ENCODE results near the gene C22orf31. TPM values are rescaled to one million over a fixed set of nuclear protein-coding genes. Genes with fewer than 3 reads are reported as not detected.

C22orf31 gene
- total RNA-seq, 2 donors from 2014 or later: 0.32 TPM; not detected in 1

DNA sequence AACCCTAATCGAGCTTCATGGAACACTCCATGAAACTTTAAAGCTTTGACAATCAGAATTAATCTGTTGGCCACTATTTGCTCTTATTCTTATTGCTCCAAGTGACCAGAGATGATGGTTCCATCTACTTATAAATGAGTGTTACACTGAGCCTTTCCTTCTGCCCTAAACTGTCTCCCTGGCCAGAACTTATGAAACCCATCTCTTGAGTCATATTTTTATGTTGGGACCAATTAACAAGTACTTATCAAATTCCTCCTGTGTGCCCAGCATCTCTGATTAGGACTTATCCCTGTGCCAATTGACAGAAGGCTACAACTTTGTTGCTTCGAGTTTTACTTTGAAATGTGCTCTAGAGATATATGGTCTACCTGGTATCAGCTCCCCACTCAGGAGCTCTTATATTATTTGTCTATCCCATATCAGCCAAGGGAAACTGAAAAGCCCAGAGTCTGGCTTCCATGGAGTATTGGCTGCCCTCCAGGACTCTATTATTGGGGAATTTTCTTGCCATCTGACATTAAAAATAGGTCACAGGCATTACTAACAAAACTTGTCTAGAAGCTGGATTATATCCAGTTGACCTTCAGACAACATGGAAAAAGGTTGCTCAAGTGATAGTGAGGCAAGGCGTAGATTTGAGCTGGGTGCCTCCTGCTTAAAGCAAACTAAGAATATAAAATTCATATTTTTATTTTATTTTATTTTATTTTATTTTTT, 20.0 kb upstream of the C22orf31 start:
- H3K27ac ChIP-seq: no peak overlapping the region
- TF ChIP-seq, protein P1, sequence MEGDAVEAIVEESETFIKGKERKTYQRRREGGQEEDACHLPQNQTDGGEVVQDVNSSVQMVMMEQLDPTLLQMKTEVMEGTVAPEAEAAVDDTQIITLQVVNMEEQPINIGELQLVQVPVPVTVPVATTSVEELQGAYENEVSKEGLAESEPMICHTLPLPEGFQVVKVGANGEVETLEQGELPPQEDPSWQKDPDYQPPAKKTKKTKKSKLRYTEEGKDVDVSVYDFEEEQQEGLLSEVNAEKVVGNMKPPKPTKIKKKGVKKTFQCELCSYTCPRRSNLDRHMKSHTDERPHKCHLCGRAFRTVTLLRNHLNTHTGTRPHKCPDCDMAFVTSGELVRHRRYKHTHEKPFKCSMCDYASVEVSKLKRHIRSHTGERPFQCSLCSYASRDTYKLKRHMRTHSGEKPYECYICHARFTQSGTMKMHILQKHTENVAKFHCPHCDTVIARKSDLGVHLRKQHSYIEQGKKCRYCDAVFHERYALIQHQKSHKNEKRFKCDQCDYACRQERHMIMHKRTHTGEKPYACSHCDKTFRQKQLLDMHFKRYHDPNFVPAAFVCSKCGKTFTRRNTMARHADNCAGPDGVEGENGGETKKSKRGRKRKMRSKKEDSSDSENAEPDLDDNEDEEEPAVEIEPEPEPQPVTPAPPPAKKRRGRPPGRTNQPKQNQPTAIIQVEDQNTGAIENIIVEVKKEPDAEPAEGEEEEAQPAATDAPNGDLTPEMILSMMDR (IDR thresholded peaks at IDR 0.05): no peak
- H3K4me1 ChIP-seq: no peaks in the 10 kb centered on the region
- H3K9ac ChIP-seq (ENCODE audit: low read depth in 2 of 2, low read length in 2 of 2): no peak overlapping the region
- intact Hi-C loops (cut with DNase I): no loop called here
- no peaks in the 10 kb centered on the region for H3K9me3 ChIP-seq
- no peaks in the 10 kb centered on the region for H3K27me3 ChIP-seq
- H3K4me3 ChIP-seq: no peak overlapping the region
- H3K36me3 ChIP-seq: no peaks in the 10 kb centered on the region
- DNase-seq: no peak

DNA sequence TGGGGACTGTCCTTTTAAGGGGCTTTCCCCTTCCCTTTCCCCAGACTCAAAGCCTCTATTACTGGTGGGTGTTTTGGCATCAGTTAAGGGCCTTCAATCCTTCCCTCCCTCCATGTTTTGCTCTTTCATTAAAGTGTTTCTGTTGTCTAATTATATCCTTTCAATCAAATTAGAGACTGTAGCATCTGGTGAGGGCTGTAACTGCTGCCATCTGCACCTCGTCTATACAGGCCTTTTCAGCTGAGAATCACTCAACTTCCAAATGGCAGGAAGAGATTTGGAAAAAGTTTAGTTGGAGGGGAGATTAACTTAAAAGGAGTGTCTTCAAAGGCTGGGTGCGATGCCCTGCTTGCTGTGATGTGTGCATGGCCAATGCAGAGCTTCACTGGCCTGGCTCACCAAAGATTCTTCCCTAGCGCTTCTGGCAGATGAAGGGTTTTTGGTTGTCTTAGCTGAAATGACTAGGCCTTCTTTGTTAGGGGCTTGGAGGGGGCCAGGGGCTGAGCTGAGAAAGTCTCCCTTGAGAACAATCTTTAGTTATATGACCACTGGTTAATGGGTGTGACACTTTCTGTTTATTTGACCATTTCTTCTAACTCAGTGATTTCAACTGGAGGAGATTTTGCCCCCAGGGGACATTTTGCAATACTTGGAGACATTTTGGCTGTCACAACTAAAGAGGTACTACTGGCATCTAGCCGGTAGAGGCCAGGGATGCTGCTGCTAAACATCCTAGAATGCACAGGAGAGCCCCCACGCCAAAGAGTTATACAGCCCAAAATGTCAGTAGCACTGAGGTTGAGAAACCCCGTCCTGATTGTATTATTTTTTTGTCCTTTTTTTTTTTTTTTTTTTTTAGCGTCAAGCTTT, 18.7 kb upstream of the C22orf31 start:
- H3K27me3 ChIP-seq: no peaks in the 10 kb centered on the region
- no peak overlapping the region for H3K9ac ChIP-seq (ENCODE audit: low read depth in 2 of 2, low read length in 2 of 2)
- H3K36me3 ChIP-seq: no peaks in the 10 kb centered on the region
- DNase-seq: no peak
- H3K4me3 ChIP-seq: no peak overlapping the region
- no peak overlapping the region for H3K27ac ChIP-seq
- H3K9me3 ChIP-seq: no peaks in the 10 kb centered on the region
- H3K4me1 ChIP-seq: no peaks in the 10 kb centered on the region
- TF ChIP-seq, protein P1 (IDR thresholded peaks at IDR 0.05): no peak
- intact Hi-C loops (cut with DNase I): no loop called here

DNA sequence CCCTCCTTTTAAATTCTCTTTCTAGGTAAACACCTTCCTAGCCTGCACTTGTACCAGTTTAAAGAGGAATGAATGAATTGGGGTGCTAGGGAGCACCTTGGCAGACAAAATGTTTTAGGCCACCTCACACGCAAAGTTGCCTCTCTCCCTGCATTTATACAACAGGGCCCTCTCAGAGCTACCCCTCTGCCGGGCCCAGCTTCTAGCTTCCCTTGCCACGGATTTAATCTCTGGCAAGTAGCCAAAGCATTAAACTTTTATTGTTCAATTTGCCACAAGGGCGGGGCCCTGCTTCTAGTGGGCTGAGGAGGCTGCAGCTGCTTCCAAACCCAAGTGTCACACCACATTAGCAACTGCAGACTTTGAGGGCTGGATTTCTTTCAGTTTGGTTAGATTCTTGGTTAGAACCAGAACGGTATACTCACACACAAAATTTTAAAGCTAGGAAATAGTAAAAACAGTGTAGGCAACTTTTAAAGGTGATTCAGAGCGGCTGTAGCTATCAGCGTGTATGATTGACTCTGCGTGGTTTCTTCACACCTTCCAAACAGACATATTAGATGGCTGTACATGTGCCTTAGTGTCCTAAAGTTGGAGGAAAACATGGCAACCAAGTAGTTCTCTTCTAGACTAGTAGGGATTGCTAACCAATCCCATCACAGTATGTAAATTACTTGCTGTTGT, 17.7 kb upstream of the C22orf31 start:
- intact Hi-C loops (cut with DNase I): no loop called here
- Histone ChIP-seq H3K27ac (peak overlapping the region; percentile 46), H3K9me3 (no peaks in the 10 kb centered on the region), H3K27me3 (no peaks in the 10 kb centered on the region), H3K4me1 (no peaks in the 10 kb centered on the region), H3K4me3 (no peak overlapping the region), H3K36me3 (no peaks in the 10 kb centered on the region), H3K9ac (ENCODE audit: low read depth in 2 of 2, low read length in 2 of 2) (peak overlapping the region in 1 of 2 donors; percentile 67)
- DNase-seq: peak; percentile 70
- TF ChIP-seq, protein P1 (IDR thresholded peaks at IDR 0.05): no peak

DNA sequence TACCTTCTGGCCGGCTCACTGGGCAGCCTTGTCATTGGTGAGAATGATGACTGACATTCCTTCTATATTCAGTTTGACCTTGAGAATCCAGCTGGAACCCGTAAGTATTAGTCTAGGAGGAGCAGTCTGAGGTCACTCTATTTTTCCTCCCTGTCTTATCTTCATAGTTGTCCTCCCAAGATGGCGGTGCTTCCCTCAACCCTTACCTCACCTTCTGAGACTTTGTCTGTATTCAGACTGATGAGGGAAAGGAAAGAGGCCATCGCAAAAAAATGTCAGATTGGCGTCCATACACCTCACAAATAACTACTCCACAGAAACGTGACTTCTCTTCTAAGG, 17.2 kb upstream of the C22orf31 start:
- TF ChIP-seq, protein P1 (IDR thresholded peaks at IDR 0.05): no peak
- Histone ChIP-seq H3K9me3 (no peaks in the 10 kb centered on the region), H3K27ac (peak overlapping the region; percentile 46), H3K27me3 (no peaks in the 10 kb centered on the region), H3K36me3 (no peaks in the 10 kb centered on the region), H3K9ac (ENCODE audit: low read depth in 2 of 2, low read length in 2 of 2) (peak overlapping the region in 1 of 2 donors; percentile 67), H3K4me1 (no peaks in the 10 kb centered on the region), H3K4me3 (no peak overlapping the region)
- intact Hi-C loops (cut with DNase I): no loop called here
- no peak for DNase-seq

DNA sequence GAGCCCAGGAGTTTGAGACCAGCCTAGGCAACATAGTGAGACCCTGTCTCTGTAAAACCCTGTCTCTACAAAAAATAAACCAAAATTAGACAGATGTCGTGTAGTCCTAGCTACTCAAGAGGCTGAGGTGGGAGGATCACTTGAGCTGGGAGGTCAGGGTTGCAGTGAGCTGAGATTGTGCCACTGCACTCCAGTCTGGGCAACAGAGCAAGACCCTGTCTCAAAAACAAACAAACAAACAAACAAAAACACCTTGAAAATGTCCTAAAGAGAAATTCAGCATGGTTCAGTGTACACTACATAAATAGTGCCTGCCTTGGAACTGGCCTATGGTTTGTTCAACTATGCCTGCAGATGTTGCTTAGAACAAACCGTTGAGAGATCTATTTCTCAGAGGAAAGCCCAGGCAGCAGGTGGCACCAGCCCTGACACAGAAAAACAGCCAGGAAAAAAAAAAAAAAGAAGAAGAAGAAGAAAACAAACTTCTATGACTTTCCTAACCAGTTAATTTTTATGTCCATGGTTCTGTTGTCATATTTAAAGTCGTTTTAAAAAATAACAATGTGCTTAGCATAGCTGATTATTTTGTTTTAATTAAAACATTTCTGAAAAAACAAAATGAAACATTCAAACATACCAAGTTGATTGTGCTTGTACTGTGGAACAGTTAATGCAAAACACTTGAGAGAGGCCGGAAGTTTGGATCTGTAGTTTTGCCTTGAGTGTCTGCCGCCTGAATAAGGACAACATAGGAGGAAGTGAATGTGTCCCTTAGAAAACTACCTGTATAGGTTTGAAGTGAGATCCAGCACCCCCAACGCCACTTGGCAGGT, 16.6 kb upstream of the C22orf31 start:
- Histone ChIP-seq H3K27ac (no peak overlapping the region), H3K4me1 (no peaks in the 10 kb centered on the region)
- intact Hi-C loops (cut with DNase I): no loop called here

More for the DNA sequence above, 16.6 kb upstream of the C22orf31 start:
- H3K4me3 ChIP-seq: no peak overlapping the region
- peak overlapping the region in 1 of 2 donors; percentile 67 for H3K9ac ChIP-seq (ENCODE audit: low read depth in 2 of 2, low read length in 2 of 2)
- H3K36me3 ChIP-seq: no peaks in the 10 kb centered on the region
- no peak for DNase-seq
- no peaks in the 10 kb centered on the region for H3K9me3 ChIP-seq
- TF ChIP-seq, protein P1 (IDR thresholded peaks at IDR 0.05): no peak
- H3K27me3 ChIP-seq: no peaks in the 10 kb centered on the region

All from colonic mucosa (tissue), 4 donors.